GM21528 (cell line): ENCODE data around the gene MLX.
"Not testable (repeated sequence)": the region's sequence is repeated elsewhere in the genome, so short reads cannot be mapped to it uniquely, and the experiment has no call there.

ENCODE experiments used
- ATAC-seq: cut with Tn5 transposase; IDR thresholded peaks from one replicate; pipeline ENCODE4 v1.9.1; 2021; ENCODE audit warnings: mild to moderate bottlenecking, moderate library complexity; ENCODE audit not compliant: unreplicated experiment, low FRiP score

The MLX gene

GRCh38 chr17:42613699-42614295, 46.9 kb downstream of the MLX start:
- no peak for ATAC-seq

GRCh38 chr17:42617956-42618431, 51.1 kb downstream of the MLX start:
- peak; percentile 37 for ATAC-seq

GRCh38 chr17:42618442-42619150, 51.7 kb downstream of the MLX start:
- peak; percentile 54 for ATAC-seq

GRCh38 chr17:42621987-42622386, 55.1 kb downstream of the MLX start:
- ATAC-seq: not testable (repeated sequence)
